ENCODE data around the gene PDXP. TPM values are rescaled to one million over a fixed set of nuclear protein-coding genes. Genes with fewer than 3 reads are reported as not detected.
"Not testable (repeated sequence)": the region's sequence is repeated elsewhere in the genome, so short reads cannot be mapped to it uniquely, and the experiment has no call there.

Gene PDXP
- total RNA-seq: 10 to 100 TPM; 15.2 to 33.1 (median 25.9) TPM
- 10 to 100 TPM; 12.8 to 36.4 TPM for polyA plus RNA-seq
- long read RNA-seq, donor 1, transcript PDXP-201 (2 exons, 2,010 nt): major isoform, 60 of 72 reads
- long read RNA-seq, donor 1, partial matches to known transcripts: 11 of 72 reads
- long read RNA-seq, donor 1, other reads (novel, unspliced or antisense): 1 of 72 reads
- long read RNA-seq, donor 2, partial matches to known transcripts: 10 of 14 reads
- long read RNA-seq, donor 2, other reads (novel, unspliced or antisense): 0 of 14 reads
- long read RNA-seq, donor 3, transcript PDXP-201 (2 exons, 2,010 nt): major isoform, 85 of 85 reads
- long read RNA-seq, donor 3, partial matches to known transcripts: 0 of 85 reads
- long read RNA-seq, donor 3, other reads (novel, unspliced or antisense): 0 of 85 reads

GRCh38 chr22:37658133-37659065 lies at the start of gene PDXP:
TSS of gene PDXP (plus strand) at chr22:37658723. CDS start at chr22:37658783, 60 bp downstream.
- H3K27me3 ChIP-seq: no peaks in the 10 kb centered on the region
- peaks cover 0 to 13% (median 0%) of the 10 kb centered on the region in 9 donors for H3K36me3 ChIP-seq
- TF ChIP-seq CTCF (IDR thresholded peaks at IDR 0.05) (no peak), POLR2A (IDR thresholded peaks at IDR 0.05) (peak in 1 of 2 donors; percentile 80)
- peak; percentile 99 to 100 (median 99) for DNase-seq
- peaks cover 0 to 54% (median 39%) of the 10 kb centered on the region in 12 donors for H3K4me1 ChIP-seq
- 0 to 1% (median 1%) methylated on average over 29 to 101 of the region's 101 CpGs for WGBS, 4 donors
- intact Hi-C loops (cut with DNase I): loop anchor here in 5 of 10 donors (1.0 to 2.0 kb wide), 2 partner anchors 16 to 17 kb away; partner anchors contain the start of gene LGALS1 (in 5 of the 5)
- no peaks in the 10 kb centered on the region for H3K9me3 ChIP-seq
- H3K27ac ChIP-seq: peak within 1 kb of the TSS in 11 of 12 donors; percentile 72 to 91 (median 84)
- peak; percentile 97 to 99 (median 98) for ATAC-seq
- H3K4me3 ChIP-seq: peak within 1 kb of the TSS; percentile 40 to 86 (median 64)

- Histone ChIP-seq H3K4me1 (peaks cover 0 to 54% (median 32%) of the 10 kb centered on the region in 12 donors), H3K27me3 (no peaks in the 10 kb centered on the region), H3K9me3 (no peaks in the 10 kb centered on the region), H3K4me3 (peak overlapping the region; percentile 62 to 99 (median 82)), H3K36me3 (peaks cover 0 to 7% (median 4%) of the 10 kb centered on the region in 9 donors), H3K27ac (peak overlapping the region; percentile 88 to 98 (median 94))
- WGBS, 4 donors: 12 to 24% (median 15%) methylated on average over 20 to 26 of the region's 26 CpGs
- no peak for ATAC-seq
- DNase-seq: peak in 2 of 5 donors; percentile 40 to 53
- TF ChIP-seq CTCF (IDR thresholded peaks at IDR 0.05): no peak
- TF ChIP-seq POLR2A (IDR thresholded peaks at IDR 0.05): no peak
- intact Hi-C loops (cut with DNase I): loop anchor here in 1 of 10 donors (2.0 kb wide), 1 partner anchor 65 kb away; the partner anchor contains the start of gene LGALS1
Measured at GRCh38 chr22:37609240-37610152, 49.0 kb upstream of the PDXP start.

- Histone ChIP-seq H3K4me1 (peaks cover 0 to 54% (median 32%) of the 10 kb centered on the region in 12 donors), H3K27ac (peak overlapping the region in 9 of 12 donors; percentile 91 to 98 (median 95)), H3K36me3 (peaks cover 0 to 13% (median 10%) of the 10 kb centered on the region in 9 donors), H3K4me3 (peak overlapping the region in 9 of 12 donors; percentile 74 to 99 (median 88))
- H3K27me3 ChIP-seq; ATAC-seq; DNase-seq; H3K9me3 ChIP-seq; intact Hi-C loops (cut with DNase I): not testable (repeated sequence)
- 75 to 89% (median 85%) methylated on average over 3 of the region's 3 CpGs for WGBS, 4 donors
Measured at GRCh38 chr22:37610153-37610475, 48.4 kb upstream of the PDXP start.
